Measurements from ENCODE around the gene CRYBG3. TPM values are rescaled to one million over a fixed set of nuclear protein-coding genes. Genes with fewer than 3 reads are reported as not detected.
"Not testable (repeated sequence)": the region's sequence is repeated elsewhere in the genome, so short reads cannot be mapped to it uniquely, and the experiment has no call there.

CRYBG3 gene
- total RNA-seq, 1 donor from 2014 or later, result 17.7 TPM

DNA sequence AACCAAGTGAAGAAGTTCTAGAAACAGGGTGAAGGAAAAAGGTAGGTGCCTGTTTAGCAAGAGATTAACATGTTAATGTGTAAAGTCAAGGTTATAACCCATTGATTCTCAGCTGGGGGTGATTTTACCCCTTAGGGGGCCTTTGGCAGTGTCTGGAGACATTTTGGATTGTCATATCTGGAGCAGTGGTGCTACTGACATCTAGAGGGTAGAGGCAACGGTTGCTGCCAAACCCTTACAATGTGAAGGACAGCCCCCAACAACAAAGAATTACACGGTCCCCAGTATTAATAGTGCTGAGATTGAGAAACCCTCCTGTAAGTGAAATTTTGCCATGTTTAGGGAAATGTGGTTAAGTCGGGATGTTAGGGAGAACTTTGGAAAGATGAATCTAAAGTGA lies 74.7 kb downstream of the CRYBG3 start:
- no peak for DNase-seq (ENCODE audit: low spot score)

DNA sequence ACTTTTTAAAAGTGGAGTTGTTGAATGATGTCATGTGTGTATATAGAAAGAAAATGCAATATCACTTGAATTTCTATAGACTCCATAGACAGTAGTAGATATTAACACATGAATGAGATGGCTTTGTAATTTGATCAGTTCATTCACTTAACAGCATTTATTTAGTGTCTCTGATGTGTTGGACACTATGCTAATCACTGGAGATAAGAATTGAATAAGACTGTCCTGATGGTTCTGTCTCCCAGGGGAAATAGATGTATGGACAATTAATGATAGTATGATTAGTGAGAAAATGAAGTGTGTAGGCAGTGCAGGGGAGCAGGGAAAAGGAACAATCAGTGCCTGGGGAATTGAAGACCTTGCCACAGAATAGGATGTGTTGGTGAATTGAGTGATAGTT lies 77.5 kb downstream of the CRYBG3 start:
- no peak for DNase-seq (ENCODE audit: low spot score)

DNA sequence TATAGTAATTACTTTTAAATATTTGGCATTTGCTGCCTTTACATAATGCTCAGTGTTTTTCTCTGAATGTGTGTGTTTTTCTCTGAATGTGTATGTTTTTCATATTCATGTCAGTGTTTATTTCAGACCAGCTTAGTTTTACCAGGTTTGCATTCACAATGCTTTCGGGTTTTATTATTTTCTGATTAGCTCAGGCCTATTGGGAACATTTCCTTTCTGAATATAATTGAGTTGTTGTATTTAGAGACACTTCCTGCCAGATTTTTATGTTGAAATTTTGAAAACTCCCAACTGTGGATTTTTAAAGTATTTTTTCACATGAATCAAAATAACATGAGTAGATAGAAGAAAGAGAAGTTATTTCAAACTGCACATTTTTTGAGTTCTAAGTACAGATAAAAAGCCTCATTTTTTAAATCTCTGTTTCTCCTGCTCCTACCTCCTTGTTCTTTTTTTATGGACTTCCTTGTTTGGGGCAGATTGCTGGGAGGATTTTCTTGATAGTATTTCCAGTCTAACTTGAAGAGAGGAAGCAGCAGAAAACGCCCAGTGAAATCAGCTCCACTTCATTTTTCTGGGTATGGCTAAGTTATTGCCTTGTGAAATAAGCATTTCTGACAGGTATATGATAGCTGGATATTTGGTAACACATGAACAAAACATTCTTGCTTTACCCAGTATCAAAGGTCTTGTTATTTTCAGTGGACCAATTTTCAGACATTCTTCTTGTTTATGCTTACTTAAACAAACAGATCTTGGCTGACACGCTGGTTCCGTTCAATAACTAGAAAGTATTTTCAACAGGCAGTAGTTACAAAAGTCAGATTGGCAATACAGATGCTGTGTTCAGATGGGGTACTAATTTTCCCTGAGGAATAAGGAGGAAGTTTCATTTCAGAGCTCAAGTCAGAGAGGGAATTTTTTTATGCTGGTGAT lies 79.8 kb downstream of the CRYBG3 start:
- DNase-seq (ENCODE audit: low spot score), result no peak

DNA sequence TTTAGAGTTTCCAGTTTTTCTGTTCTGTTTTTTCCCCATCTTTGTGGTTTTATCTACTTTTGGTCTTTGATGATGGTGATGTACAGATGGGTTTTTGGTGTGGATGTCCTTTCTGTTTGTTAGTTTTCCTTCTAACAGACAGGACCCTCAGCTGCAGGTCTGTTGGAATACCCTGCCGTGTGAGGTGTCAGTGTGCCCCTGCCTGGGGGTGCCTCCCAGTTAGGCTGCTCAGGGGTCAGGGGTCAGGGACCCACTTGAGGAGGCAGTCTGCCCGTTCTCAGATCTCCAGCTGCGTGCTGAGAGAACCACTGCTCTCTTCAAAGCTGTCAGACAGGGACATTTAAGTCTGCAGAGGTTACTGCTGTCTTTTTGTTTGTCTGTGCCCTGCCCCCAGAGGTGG lies 88.0 kb downstream of the CRYBG3 start:
- not testable (repeated sequence) for DNase-seq (ENCODE audit: low spot score)

DNA sequence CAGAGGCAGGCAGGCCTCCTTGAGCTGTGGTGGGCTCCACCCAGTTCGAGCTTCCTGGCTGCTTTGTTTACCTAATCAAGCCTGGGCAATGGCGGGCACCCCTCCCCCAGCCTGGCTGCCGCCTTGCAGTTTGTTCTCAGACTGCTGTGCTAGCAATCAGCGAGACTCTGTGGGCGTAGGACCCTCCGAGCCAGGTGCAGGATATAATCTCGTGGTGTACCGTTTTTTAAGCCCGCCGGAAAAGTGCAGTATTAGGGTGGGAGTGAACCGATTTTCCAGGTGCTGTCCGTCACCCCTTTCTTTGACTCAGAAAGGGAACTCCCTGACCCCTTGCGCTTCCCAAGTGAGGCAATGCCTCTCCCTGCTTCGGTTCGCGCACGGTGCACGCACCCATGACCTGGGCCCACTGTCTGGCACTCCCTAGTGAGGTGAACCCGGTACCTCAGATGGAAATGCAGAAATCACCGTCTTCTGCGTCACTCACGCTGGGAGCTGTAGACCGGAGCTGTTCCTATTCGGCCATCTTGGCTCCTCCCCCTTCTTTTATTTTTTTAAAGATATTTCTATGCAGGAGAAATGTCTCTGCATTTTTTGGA lies 88.5 kb downstream of the CRYBG3 start:
- not testable (repeated sequence) for DNase-seq (ENCODE audit: low spot score)

DNA sequence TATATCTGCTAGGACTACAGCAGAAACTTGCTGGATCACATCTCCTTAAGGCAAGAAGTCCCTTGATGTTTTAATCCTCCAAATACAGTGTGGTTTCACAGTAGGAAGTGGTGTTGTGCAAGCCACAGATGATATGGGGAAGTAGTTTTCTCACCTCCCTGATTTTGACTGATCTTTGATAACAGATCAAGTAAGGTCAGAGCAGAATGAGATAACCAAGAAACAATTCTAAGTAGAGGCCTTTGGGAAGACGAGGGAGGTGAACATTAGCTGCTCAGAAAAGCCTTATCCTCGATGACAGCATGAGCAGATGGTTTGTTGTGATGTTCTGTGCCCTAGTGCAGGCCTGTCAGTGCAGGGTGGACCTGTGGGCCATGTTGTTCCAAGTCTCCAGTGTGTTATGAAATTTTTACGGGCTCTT lies 89.1 kb downstream of the CRYBG3 start:
- no peak for DNase-seq (ENCODE audit: low spot score)

DNA sequence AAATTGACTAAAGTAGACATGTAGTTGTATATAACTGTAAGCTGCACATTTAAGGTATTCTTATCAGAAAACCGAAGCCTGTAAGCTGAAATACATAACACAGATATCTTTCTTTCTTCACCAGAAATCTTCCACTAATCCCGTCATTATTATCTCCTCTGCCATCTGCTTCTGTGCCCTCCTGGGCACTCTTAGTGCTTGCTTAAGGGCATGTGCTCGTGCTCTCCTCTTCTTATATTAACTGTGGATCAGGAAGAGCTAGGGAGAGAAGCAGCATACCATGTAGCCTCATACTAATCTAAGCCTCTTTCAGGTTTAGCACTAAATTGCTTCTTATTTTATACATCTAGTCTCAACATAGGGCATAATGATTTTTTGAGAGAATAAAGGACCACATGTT lies 89.6 kb downstream of the CRYBG3 start:
- no peak for DNase-seq (ENCODE audit: low spot score)

DNA sequence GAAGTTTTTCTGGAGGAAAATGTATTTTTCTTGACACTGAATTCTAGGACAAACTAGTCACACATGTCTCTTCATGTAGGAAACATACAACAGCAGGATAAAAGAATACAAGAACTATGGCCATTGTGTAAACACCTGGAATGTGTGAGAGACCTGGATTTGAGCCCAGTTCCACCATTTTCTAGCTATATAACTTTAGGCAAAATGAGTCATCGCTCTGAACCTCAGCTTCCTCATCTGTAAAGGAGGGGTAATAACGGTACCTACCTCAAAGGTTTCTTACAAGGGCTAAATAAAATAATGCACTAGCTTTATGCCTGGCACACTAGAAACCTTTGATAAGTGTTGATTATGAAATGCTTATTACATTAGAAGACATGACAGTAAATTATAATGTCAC lies 92.6 kb downstream of the CRYBG3 start:
- DNase-seq (ENCODE audit: low spot score), result no peak

DNA sequence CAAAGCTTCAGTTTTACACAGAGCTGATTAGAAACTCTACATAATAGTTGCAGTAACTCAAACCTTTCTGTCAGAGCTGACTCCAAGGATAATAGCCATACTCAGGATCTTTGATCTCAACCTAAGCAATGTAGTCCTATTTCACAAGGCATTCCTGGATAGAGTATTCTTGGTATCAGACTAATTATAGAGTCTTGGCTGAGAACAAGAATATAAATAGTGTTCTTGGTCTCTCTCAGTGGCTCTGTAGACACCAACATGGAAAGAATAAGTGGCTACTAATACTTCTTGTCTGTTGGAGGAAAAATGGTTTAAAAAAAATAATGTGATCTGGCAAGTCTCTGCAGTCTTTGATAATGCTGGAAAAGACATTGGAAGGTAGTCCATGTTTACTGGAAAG lies 94.8 kb downstream of the CRYBG3 start:
- DNase-seq (ENCODE audit: low spot score), result no peak

DNA sequence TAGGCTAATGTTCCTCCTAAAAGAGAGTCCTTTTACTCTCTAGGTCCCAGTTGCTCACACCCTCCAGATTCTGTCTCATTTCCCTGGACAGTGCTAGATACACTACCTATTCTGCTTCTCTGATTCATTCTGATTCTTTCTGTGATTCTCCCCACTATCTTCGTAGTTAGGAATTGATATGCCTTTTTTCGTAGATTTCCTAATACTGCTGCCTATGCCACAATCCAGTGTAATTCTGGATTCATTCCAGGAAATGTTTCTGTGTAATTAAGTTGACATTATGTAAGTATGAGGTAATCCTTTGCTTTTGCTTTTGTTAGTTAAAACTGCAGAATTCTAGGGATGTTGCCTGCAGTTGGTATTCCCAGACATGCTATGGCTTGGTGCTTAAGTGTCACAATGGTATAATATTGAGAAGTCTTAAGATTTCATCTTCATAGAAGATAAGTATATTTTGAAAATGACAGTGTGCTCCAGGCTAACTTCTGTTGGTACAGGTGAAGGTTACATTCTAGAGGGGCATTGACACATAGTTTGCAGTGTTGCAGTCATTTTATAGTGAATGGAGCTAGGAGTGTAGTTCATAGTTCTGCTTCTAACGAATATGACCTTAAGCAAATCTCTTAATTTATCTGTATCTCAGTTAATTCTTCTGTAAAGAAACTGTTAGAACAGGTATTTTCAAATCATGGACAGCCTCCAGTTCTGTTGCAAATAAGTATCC lies 96.2 kb downstream of the CRYBG3 start:
- no peak for DNase-seq (ENCODE audit: low spot score)

DNA sequence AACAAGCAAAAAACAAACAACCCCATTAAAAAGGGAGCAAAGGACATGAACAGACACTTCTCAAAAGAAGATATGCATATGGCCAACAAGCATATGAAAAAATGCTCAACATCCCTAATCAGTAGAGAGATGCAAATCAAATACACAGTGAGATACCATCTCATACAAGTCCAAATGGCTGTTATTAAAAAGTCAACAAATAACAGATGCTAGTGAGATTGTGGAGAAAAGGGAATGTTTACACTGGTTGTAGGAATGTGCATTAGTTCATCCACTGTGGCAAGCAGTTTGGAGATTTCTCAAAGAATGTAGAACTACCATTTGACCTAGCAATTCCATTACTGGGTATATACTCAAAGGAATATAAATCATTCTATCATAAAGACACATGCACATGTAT lies 105.9 kb downstream of the CRYBG3 start:
- DNase-seq (ENCODE audit: low spot score), result no peak

DNA sequence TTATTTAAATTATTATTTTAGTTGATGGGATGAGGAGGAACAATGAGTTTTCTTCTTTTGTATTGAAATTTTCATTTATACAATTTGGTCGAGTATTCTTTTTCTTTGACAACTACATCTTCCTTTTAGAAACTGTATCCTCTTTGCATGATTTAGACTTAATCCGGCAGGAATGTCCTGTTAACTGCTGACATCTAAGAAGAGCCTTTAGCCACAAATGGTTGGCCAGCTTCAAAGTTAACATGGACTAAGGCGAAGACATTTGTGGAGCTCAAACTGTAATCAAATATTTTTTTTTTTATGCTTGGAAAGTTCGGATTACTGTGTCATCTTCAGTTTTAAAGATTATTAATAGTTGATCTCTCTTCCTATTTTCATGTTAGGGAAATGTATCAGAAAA lies 107.2 kb downstream of the CRYBG3 start:
- no peak for DNase-seq (ENCODE audit: low spot score)

DNA sequence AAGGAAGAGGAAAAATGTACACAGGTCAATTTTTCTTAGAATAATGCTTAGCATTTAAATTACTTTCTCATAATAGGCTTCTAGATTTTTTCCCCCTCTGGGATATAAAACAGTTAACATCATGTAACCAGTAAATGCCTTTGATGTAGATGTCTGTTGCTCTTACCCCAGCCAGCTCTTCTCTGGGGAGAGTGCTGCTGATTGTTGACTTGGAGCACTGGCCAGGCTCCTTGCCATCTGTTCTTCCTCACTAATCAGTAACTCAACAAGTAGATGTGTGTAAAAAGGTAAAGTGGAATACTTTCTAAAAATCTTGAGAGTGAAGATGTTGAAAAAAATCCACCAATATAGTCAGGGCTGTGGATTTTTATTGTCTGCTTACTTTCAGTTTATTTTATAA lies 108.2 kb downstream of the CRYBG3 start:
- DNase-seq (ENCODE audit: low spot score), result no peak

DNA sequence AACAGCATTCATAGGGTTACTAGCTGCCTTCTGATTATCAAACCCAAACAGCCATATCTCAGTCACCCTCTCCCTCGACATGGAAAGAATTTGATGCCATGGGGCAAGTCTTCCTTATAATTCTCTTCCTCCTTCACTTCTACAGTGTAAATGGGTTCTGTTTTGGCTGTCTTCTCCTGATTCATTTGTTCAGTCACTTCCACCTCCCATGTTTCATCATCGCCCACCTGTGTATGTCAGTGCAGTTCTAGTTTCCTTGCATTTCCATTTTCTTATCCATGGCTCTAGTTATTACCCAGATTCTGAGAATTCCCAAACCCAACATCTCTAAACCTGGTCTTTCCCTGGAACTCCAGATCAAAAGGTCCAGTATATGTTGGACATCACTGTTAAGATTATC lies 109.4 kb downstream of the CRYBG3 start:
- no peak for DNase-seq (ENCODE audit: low spot score)

DNA sequence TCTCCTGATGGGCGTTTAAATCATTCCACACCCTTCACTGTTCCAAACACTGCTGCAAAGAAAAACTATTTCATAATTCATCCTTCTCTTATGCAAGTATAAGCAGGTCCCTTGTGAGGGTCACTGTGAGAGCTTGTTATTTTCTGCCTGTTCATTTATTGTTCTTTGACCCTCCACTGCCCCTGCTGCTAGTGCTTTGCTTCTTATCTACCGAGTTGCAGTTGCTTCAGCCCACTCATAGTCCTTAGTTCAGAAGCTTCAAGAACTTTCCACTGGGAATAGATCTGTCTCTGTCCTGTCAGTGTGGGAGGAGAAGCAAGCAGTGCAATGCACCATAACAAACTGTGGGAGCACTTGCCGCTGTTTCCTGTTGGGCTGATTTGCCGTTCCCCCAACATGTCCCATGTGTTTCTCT lies 110.6 kb downstream of the CRYBG3 start:
- no peak for DNase-seq (ENCODE audit: low spot score)

DNA sequence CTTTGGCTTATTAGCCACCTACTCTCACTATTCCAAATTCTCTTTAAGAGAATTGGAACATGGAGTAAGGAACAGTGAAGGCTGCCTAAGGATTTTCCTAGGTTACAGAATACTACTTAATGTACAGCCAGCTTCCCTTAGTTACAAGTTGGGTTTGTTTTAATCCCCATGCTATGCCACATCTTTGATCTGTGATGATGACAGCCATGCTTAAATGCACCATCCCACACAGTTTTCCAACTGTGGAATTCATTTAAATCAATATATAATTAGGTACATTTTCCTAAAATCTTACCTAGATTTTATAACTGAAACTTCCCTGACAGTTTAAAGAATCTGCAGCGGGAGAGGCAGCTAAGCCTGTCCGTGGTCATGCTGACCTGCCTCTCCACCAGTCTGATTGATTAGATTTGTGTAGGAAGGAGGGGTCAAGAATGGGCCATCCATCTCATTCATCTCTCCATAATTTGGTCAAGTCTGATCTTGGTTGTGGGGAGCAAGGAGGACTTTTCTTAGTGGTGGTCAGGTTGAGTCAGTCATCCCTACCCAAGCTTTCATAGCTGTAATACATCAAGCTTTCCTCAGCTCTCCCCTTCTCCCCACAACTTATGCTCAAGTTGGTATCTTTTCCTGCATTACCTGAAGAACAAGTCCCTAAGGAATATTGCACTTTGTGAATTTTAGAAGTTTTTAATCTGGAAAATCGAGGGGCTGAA lies 113.3 kb downstream of the CRYBG3 start:
- DNase-seq (ENCODE audit: low spot score), result no peak

DNA sequence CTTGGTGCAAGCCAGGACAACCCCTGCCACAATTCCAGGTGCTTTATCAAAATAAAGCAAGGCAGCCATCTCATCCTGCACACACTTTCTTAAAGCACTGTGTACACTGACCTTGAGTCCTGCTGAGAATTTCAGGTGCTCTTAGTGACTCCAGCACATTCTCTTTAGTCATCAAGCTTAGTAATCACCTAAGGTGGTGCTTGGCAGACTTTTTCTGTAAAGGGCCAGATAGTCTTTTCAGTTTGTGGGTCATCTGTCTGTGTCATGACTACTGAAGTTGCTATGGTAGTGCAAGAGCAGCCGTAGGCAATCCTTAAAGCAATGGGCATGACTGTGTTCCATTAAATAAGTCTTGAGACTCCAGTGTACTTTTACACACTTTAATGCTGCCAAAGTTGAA lies 114.0 kb downstream of the CRYBG3 start:
- no peak for DNase-seq (ENCODE audit: low spot score)

DNA sequence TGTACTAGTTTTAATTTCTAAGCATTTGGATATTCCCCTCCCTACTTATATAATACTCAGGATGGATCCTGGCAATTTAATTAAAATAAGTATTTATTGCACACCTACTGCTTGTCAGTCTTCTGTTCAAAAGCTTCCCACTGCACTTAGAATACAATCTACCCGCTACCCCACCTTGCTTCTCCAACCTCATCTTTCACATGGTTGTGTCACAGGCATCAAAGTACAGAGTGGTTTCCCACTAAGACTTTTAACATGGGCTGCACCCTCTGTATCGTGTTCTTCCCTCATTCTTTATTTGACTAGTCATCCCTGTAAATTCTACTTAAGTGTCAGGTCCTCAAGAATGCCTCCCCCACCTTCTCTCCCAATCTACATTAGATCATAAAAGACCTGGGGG lies 115.4 kb downstream of the CRYBG3 start:
- no peak for DNase-seq (ENCODE audit: low spot score)

DNA sequence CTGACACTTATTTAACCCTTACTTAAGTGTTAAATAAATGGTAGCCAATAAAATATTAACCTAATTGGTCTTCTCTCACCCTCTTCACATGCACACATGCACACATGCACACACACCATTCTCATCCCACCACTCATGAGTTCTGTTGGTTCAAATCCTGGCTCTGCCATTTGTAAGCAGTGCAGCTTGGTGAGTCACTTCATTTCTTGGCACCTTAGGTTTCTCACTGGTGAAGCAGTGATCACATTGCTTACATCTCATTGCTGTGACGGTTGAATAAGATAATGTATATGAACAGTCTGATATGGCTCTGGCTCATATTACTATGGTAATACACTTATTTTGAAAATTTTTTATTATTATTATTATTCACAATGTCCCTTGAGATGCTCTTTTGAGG lies 116.6 kb downstream of the CRYBG3 start:
- DNase-seq (ENCODE audit: low spot score), result no peak

DNA sequence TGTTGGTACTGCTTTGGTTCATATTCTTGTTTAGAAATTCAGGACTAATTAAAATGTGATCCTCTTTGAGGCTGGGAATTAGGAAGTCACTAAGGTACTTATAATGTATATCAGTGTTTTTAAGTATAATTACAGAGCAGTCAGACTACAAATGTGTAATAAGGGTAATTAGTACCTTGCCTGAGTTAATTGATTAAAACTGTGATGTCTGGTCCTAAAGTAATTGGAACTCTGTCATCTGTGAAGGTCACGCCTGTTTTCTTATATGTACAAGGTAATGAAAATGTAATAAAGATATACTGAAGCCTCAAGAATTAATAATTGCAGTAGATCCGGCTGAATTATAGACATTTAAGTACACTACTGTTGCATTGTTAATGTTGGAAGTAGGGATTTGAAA lies 117.6 kb downstream of the CRYBG3 start:
- DNase-seq (ENCODE audit: low spot score), result no peak

DNA sequence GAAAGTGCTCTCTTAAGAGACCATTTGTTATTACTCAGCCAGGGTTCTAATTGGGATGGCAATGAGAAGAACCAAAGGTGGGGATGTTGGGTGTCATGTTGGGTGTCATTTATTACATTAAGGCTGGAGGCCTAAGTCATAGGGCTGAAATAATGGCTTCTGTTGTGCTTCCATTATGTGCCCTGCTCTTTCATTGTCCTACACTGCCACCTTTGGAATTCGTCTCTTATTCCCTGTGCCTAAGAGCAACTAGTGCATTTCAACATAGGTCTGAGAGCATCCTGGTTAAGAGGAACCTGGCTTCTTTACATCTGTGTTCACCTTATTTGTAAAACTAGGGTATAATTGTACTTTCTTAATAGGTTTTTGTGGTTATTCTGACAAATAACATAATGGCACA lies 118.2 kb downstream of the CRYBG3 start:
- no peak for DNase-seq (ENCODE audit: low spot score)
